Liver (tissue), 9 donors: ENCODE results near the gene SIK3. TPM values are rescaled to one million over a fixed set of nuclear protein-coding genes. Genes with fewer than 3 reads are reported as not detected.

ENCODE experiments used
- DNase-seq: peaks from one replicate; pipeline ENCODE4 v3.0.0-alpha.2; 2017; ENCODE audit warnings: low spot score
- H3K27ac ChIP-seq, 2 donors: one replicate each; pipeline ENCODE4 v1.7.0; 2013; ENCODE audit warnings: inconsistent platforms in 2 of 2, low read length in 2 of 2, control low read depth in 1 of 2, low read depth in 1 of 2, mild to moderate bottlenecking in 1 of 2
- H3K27me3 ChIP-seq, 4 donors: one replicate each; pipeline versions ENCODE4 v1.6.1 to v1.7.0; 2013; ENCODE audit warnings: low read length in 3 of 4, inconsistent platforms in 1 of 4, mild to moderate bottlenecking in 1 of 4, moderate library complexity in 1 of 4; ENCODE audit not compliant: control insufficient read depth in 4 of 4, insufficient read depth in 4 of 4
- H3K36me3 ChIP-seq, 4 donors: one replicate each; pipeline versions ENCODE4 v1.6.1 to v1.7.0; 2013; ENCODE audit warnings: low read length in 3 of 4, mild to moderate bottlenecking in 3 of 4, low read depth in 1 of 4, moderate library complexity in 1 of 4; ENCODE audit not compliant: control insufficient read depth in 4 of 4, insufficient read depth in 3 of 4
- H3K4me1 ChIP-seq, 4 donors: one replicate each; pipeline versions ENCODE4 v1.6.1 to v1.7.0; 2013; ENCODE audit warnings: low read length in 3 of 4, mild to moderate bottlenecking in 3 of 4, moderate library complexity in 1 of 4; ENCODE audit not compliant: control insufficient read depth in 4 of 4, insufficient read depth in 4 of 4
- H3K4me3 ChIP-seq, 3 donors: one replicate each; pipeline versions ENCODE4 v1.6.1 to v1.7.0; 2013; ENCODE audit warnings: low read length in 3 of 3, control low read depth in 1 of 3, low read depth in 1 of 3, mild to moderate bottlenecking in 1 of 3
- H3K9ac ChIP-seq, 2 donors: one replicate each; pipeline ENCODE4 v1.7.0; 2013; ENCODE audit warnings: low read length in 2 of 2, mild to moderate bottlenecking in 2 of 2, moderate library complexity in 2 of 2, control low read depth in 1 of 2, low read depth in 1 of 2
- H3K9me3 ChIP-seq, 4 donors: one replicate each; pipeline versions ENCODE4 v1.6.1 to v1.7.0; 2013; ENCODE audit warnings: low read length in 3 of 4; ENCODE audit not compliant: control insufficient read depth in 4 of 4
- EGR1 ChIP-seq, 2 donors: IDR thresholded peaks; 2 replicates each; pipeline ENCODE4 v1.6.1; 2016 to 2018; ENCODE audit warnings: antibody characterized with exemption in 2 of 2, low read depth in 2 of 2
- FOXA1 ChIP-seq: IDR thresholded peaks from 2 replicates; pipeline ENCODE4 v1.6.1; 2016; ENCODE audit warnings: antibody characterized with exemption
- FOXA2 ChIP-seq: IDR thresholded peaks from 2 replicates; pipeline ENCODE4 v1.6.1; 2016; ENCODE audit warnings: antibody characterized with exemption
- GABPA ChIP-seq, 2 donors: IDR thresholded peaks in 1 of 2; conservative IDR thresholded peaks in 1 of 2; 2 replicates each; pipeline ENCODE4 v1.6.1; 2016; ENCODE audit warnings: antibody characterized with exemption in 2 of 2, mild to moderate bottlenecking in 1 of 2, moderate library complexity in 1 of 2
- HNF4A ChIP-seq, 2 donors: conservative IDR thresholded peaks; 2 replicates each; pipeline ENCODE4 v1.6.1; 2016; ENCODE audit warnings: antibody characterized with exemption in 2 of 2, mild to moderate bottlenecking in 2 of 2
- HNF4G ChIP-seq: IDR thresholded peaks from 2 replicates; pipeline ENCODE4 v1.6.1; 2016; ENCODE audit warnings: antibody characterized with exemption
- JUND ChIP-seq, 2 donors: IDR thresholded peaks; 2 replicates each; pipeline ENCODE4 v1.6.1; 2016; ENCODE audit warnings: antibody characterized with exemption in 2 of 2
- NR2F2 ChIP-seq: IDR thresholded peaks from 2 replicates; pipeline ENCODE4 v1.6.1; 2016; ENCODE audit warnings: antibody characterized with exemption
- RAD21 ChIP-seq, 2 donors: IDR thresholded peaks; 2 replicates each; pipeline ENCODE4 v1.6.1; 2016; ENCODE audit warnings: antibody characterized with exemption in 2 of 2, mild to moderate bottlenecking in 2 of 2
- RXRA ChIP-seq, 2 donors: IDR thresholded peaks; 2 replicates each; pipeline ENCODE4 v1.6.1; 2017 to 2018; ENCODE audit warnings: antibody characterized with exemption in 2 of 2, mild to moderate bottlenecking in 1 of 2
- SP1 ChIP-seq: IDR thresholded peaks from 2 replicates; pipeline ENCODE4 v1.6.1; 2018; ENCODE audit warnings: antibody characterized with exemption, mild to moderate bottlenecking
- TAF1 ChIP-seq: conservative IDR thresholded peaks from 2 replicates; pipeline ENCODE4 v1.6.1; 2016; ENCODE audit warnings: antibody characterized with exemption, mild to moderate bottlenecking
- YY1 ChIP-seq: IDR thresholded peaks from 2 replicates; pipeline ENCODE4 v1.6.1; 2016; ENCODE audit warnings: antibody characterized with exemption, mild to moderate bottlenecking
- WGBS: extraction: QIAGEN DNeasy Blood & Tissue Kit; methylation state at CpG from one replicate; pipeline ENCODE4 v1.1.7; 2013; 5-methylcytosine and 5-hydroxymethylcytosine counted together
- polyA plus RNA-seq, 2 donors: library from polyadenylated mRNA; stranded (reverse) in 1 of 2; unstranded in 1 of 2; fragments of 200-250 nt in 1 of 2; fragments of >200 nt in 1 of 2; fragmentation: Nextera tagmentation in 1 of 2; extraction: Ambion mirVana in 1 of 2; gene quantifications; one replicate each; pipeline versions ENCODE4 v1.2.1 to v1.2.3, GENCODE V29; 2013 to 2015
- total RNA-seq, 2 donors: library from RNA; depleted of rRNA; stranded (reverse); fragments of >200 nt; gene quantifications; one replicate each; pipeline ENCODE4 v1.2.3, GENCODE V29; 2014
- TF ChIP-seq, protein P1 (sequence below): IDR thresholded peaks from 2 replicates; pipeline ENCODE4 v1.6.1; 2016; ENCODE audit warnings: antibody characterized with exemption
- TF ChIP-seq, protein P2 (sequence below): fragments of 150-350 bp; IDR thresholded peaks from 2 replicates; pipeline ENCODE4 v1.5.1; 2017; ENCODE audit warnings: improper control_type of control experiment, low read depth, low read length; ENCODE audit not compliant: missing input control
- TF ChIP-seq, protein P3 (sequence below): IDR thresholded peaks from 2 replicates; pipeline ENCODE4 v1.6.1; 2016; ENCODE audit warnings: antibody characterized with exemption, mild to moderate bottlenecking
- TF ChIP-seq, protein P4 (sequence below): IDR thresholded peaks from 2 replicates; pipeline ENCODE4 v1.6.1; 2016; ENCODE audit warnings: antibody characterized with exemption
- TF ChIP-seq, protein P5 (sequence below): IDR thresholded peaks from 2 replicates; pipeline ENCODE4 v1.6.1; 2016; ENCODE audit warnings: antibody characterized with exemption
- donor health status: healthy.
- donor health status: healthy.
- donor health status: healthy.
- donor health status: healthy.
- donor health status: healthy.

SIK3 gene
- total and polyA plus RNA-seq, 4 donors, result 6.9 to 52.4 (median 14.4) TPM

DNA sequence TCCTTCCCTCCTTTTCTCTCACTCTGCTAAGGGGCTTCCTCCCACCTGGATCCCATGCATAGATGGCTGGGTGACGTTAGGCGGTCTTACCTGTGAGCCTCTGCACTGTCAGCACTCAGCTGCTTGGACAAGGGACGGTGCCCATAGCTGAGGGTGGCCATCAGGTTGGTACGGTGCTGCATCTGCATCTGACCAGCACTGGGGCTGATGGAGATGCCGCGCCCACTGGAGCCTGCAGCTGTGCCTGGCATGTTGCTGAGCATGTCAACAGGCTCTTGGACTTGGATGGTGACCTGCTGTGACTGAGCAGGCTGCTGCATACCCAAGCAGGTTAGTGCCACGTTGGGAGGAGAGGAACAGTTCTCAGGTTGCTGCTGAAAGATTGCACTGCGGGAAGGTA, 239.1 kb downstream of the SIK3 start:
- Histone ChIP-seq H3K27me3 (no peaks in the 10 kb centered on the region), H3K36me3 (peaks cover 0 to 64% (median 46%) of the 10 kb centered on the region in 4 donors), H3K9ac (no peak overlapping the region), H3K27ac (no peak overlapping the region), H3K4me1 (peaks cover 4 to 20% (median 15%) of the 10 kb centered on the region in 4 donors), H3K4me3 (no peak overlapping the region), H3K9me3 (no peaks in the 10 kb centered on the region)
- TF ChIP-seq NR2F2 (no peak), YY1 (no peak), JUND (IDR thresholded peaks at IDR 0.05) (no peak), SP1 (no peak), FOXA2 (no peak), RAD21 (IDR thresholded peaks at IDR 0.05) (no peak), HNF4G (no peak), FOXA1 (no peak)
- TF ChIP-seq, protein P1, sequence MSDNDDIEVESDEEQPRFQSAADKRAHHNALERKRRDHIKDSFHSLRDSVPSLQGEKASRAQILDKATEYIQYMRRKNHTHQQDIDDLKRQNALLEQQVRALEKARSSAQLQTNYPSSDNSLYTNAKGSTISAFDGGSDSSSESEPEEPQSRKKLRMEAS, result no peak
- TF ChIP-seq, protein P2, sequence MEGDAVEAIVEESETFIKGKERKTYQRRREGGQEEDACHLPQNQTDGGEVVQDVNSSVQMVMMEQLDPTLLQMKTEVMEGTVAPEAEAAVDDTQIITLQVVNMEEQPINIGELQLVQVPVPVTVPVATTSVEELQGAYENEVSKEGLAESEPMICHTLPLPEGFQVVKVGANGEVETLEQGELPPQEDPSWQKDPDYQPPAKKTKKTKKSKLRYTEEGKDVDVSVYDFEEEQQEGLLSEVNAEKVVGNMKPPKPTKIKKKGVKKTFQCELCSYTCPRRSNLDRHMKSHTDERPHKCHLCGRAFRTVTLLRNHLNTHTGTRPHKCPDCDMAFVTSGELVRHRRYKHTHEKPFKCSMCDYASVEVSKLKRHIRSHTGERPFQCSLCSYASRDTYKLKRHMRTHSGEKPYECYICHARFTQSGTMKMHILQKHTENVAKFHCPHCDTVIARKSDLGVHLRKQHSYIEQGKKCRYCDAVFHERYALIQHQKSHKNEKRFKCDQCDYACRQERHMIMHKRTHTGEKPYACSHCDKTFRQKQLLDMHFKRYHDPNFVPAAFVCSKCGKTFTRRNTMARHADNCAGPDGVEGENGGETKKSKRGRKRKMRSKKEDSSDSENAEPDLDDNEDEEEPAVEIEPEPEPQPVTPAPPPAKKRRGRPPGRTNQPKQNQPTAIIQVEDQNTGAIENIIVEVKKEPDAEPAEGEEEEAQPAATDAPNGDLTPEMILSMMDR, result no peak
- TF ChIP-seq, protein P3, sequence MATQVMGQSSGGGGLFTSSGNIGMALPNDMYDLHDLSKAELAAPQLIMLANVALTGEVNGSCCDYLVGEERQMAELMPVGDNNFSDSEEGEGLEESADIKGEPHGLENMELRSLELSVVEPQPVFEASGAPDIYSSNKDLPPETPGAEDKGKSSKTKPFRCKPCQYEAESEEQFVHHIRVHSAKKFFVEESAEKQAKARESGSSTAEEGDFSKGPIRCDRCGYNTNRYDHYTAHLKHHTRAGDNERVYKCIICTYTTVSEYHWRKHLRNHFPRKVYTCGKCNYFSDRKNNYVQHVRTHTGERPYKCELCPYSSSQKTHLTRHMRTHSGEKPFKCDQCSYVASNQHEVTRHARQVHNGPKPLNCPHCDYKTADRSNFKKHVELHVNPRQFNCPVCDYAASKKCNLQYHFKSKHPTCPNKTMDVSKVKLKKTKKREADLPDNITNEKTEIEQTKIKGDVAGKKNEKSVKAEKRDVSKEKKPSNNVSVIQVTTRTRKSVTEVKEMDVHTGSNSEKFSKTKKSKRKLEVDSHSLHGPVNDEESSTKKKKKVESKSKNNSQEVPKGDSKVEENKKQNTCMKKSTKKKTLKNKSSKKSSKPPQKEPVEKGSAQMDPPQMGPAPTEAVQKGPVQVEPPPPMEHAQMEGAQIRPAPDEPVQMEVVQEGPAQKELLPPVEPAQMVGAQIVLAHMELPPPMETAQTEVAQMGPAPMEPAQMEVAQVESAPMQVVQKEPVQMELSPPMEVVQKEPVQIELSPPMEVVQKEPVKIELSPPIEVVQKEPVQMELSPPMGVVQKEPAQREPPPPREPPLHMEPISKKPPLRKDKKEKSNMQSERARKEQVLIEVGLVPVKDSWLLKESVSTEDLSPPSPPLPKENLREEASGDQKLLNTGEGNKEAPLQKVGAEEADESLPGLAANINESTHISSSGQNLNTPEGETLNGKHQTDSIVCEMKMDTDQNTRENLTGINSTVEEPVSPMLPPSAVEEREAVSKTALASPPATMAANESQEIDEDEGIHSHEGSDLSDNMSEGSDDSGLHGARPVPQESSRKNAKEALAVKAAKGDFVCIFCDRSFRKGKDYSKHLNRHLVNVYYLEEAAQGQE, result no peak
- TF ChIP-seq, protein P4, sequence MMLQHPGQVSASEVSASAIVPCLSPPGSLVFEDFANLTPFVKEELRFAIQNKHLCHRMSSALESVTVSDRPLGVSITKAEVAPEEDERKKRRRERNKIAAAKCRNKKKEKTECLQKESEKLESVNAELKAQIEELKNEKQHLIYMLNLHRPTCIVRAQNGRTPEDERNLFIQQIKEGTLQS, result no peak
- 95% methylated on average over 8 of the region's 8 CpGs for WGBS
- DNase-seq, result no peak

DNA sequence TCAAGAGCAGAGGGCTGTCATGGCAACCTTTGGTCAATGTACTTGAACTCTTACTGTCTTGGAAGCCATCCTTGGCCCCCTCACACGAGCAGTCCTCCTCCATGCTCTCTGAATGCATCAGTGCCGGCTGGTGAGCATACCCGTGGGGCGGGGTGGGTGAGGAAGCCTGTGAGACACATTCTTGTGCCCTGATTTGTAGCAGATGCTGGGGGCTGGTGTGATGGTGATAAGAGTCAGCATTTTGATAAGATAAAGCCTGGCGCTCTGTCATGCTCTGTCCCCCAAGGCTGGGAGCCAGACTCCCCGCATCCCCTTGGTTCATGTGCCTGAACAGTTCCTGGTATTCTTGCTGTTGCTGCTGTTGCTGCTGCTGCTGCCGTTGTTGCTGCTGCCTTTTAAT, 240.3 kb downstream of the SIK3 start:
- 90% methylated on average over 7 of the region's 7 CpGs for WGBS
- Histone ChIP-seq H3K27me3 (no peaks in the 10 kb centered on the region), H3K9ac (no peak overlapping the region), H3K27ac (no peak overlapping the region), H3K4me3 (no peak overlapping the region), H3K9me3 (no peaks in the 10 kb centered on the region), H3K4me1 (peaks cover 6 to 28% (median 21%) of the 10 kb centered on the region in 4 donors), H3K36me3 (peaks cover 0 to 53% (median 40%) of the 10 kb centered on the region in 4 donors)
- TF ChIP-seq RXRA (IDR thresholded peaks at IDR 0.05), result no peak
- no peak for TF ChIP-seq HNF4G
- no peak for TF ChIP-seq RAD21 (IDR thresholded peaks at IDR 0.05)
- TF ChIP-seq, protein P1, result no peak
- TF ChIP-seq NR2F2, result no peak
- no peak for TF ChIP-seq TAF1
- no peak for TF ChIP-seq JUND (IDR thresholded peaks at IDR 0.05)
- TF ChIP-seq, protein P2, result no peak
- no peak for TF ChIP-seq GABPA (IDR thresholded peaks at IDR 0.05 in 1 of 2, conservative IDR thresholded peaks at IDR 0.05 in 1 of 2)
- TF ChIP-seq FOXA1, result no peak
- TF ChIP-seq HNF4A (conservative IDR thresholded peaks at IDR 0.05), result no peak
- TF ChIP-seq, protein P3, result no peak
- TF ChIP-seq YY1, result no peak
- no peak for TF ChIP-seq SP1
- TF ChIP-seq EGR1 (IDR thresholded peaks at IDR 0.05; ENCODE audit: low read depth in 2 of 2), result no peak
- TF ChIP-seq, protein P5, sequence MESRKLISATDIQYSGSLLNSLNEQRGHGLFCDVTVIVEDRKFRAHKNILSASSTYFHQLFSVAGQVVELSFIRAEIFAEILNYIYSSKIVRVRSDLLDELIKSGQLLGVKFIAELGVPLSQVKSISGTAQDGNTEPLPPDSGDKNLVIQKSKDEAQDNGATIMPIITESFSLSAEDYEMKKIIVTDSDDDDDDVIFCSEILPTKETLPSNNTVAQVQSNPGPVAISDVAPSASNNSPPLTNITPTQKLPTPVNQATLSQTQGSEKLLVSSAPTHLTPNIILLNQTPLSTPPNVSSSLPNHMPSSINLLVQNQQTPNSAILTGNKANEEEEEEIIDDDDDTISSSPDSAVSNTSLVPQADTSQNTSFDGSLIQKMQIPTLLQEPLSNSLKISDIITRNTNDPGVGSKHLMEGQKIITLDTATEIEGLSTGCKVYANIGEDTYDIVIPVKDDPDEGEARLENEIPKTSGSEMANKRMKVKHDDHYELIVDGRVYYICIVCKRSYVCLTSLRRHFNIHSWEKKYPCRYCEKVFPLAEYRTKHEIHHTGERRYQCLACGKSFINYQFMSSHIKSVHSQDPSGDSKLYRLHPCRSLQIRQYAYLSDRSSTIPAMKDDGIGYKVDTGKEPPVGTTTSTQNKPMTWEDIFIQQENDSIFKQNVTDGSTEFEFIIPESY, result no peak
- no peak for DNase-seq
